HepG2 (cell line): Measurements from ENCODE around the gene SHISA7. TPM values are rescaled to one million over a fixed set of nuclear protein-coding genes. Genes with fewer than 3 reads are reported as not detected.

Experiments used
- ATAC-seq: fragments of 200-7000 bp; cut with Tn5 transposase; 3 replicates; pipeline ENCODE4 v1.9.1; 2020; ENCODE audit warnings: mild to moderate bottlenecking, moderate library complexity
- BruUV-seq: library from RNA; stranded (reverse); fragments of 400-500 nt; replicated peaks from 2 replicates; lab custom pipeline; 2021; lab: Mats Ljungman, UMichigan
- CTCF ChIA-PET: fragments of 300-600 bp; formaldehyde crosslinking; extraction: SDS; loops from one replicate; lab custom pipeline; 2021; ENCODE audit warnings: low total read pairs, inconsistent platforms, low intra/inter-chr PET ratio; lab: Yijun Ruan, JAX
- POLR2A ChIA-PET: fragments of 350-600 bp; sonication (Branson Sonifier 250); formaldehyde crosslinking; loops from one replicate; lab custom pipeline; 2020; ENCODE audit warnings: antibody characterized with exemption, inconsistent platforms; lab: Yijun Ruan, JAX
- DNase-seq: peaks from one replicate; pipeline ENCODE4 v3.0.0-alpha.2; 2015; ENCODE audit warnings: low spot score
- FAIRE-seq: peaks from 3 replicates; lab custom pipeline; 2011; peaks lifted over from hg19 to GRCh38; lab: Jason Lieb, UNC
- H2AFZ ChIP-seq: one replicate; pipeline ENCODE4 v1.6.1; 2011; ENCODE audit warnings: low read length, inconsistent platforms
- H3K27ac ChIP-seq: fragments of 300-600 bp; 3 replicates; pipeline ENCODE4 v1.8.0; 2011; ENCODE audit warnings: mixed run types, mild to moderate bottlenecking, mixed read lengths, low read length, inconsistent platforms; ENCODE audit not compliant: insufficient read depth; ENCODE audit errors: extremely low read length
- H3K27me3 ChIP-seq, 2 experiments: fragments of 200-600 bp in 1 of 2; 2 replicates in 1 of 2; 3 replicates in 1 of 2; pipeline versions ENCODE4 v1.6.0 to v1.8.0; 2011; ENCODE audit warnings: low read length in 2 of 2, mild to moderate bottlenecking in 2 of 2, moderate library complexity in 2 of 2, inconsistent platforms in 1 of 2; ENCODE audit not compliant: insufficient read depth in 2 of 2, control insufficient read depth in 1 of 2
- H3K36me3 ChIP-seq, 2 experiments: fragments of 200-600 bp in 1 of 2; replicated peaks in 1 of 2; 2 replicates in 1 of 2; 3 replicates in 1 of 2; pipeline versions ENCODE4 v1.5.1 to v1.8.0; 2011; ENCODE audit warnings: low read length in 2 of 2, inconsistent platforms in 1 of 2; ENCODE audit not compliant: insufficient read depth in 2 of 2, control insufficient read depth in 1 of 2
- H3K4me1 ChIP-seq: 2 replicates; pipeline ENCODE4 v1.5.1; 2012; ENCODE audit warnings: low read length, inconsistent platforms; ENCODE audit not compliant: insufficient read depth
- H3K4me2 ChIP-seq: 2 replicates; pipeline ENCODE4 v1.6.0; 2011; ENCODE audit warnings: low read depth, low read length, inconsistent platforms
- H3K4me3 ChIP-seq, 3 experiments: fragments of 200-600 bp in 1 of 3; sonication (generic), shearing (Covaris generic) in 1 of 3; replicated peaks in 1 of 3; 2 replicates each; pipeline ENCODE4 v1.5.1; 2011 to 2016; ENCODE audit warnings: low read length in 3 of 3, inconsistent platforms in 2 of 3, low read depth in 2 of 3, mild to moderate bottlenecking in 2 of 3, control low read depth in 1 of 3, mixed read lengths in 1 of 3; ENCODE audit not compliant: insufficient read depth in 1 of 3
- H3K79me2 ChIP-seq: one replicate; pipeline ENCODE4 v1.6.1; 2011; ENCODE audit warnings: low read length, inconsistent platforms; ENCODE audit not compliant: insufficient read depth
- H3K9ac ChIP-seq: 2 replicates; pipeline ENCODE4 v1.6.0; 2011; ENCODE audit warnings: mild to moderate bottlenecking, low read depth, low read length, inconsistent platforms; ENCODE audit not compliant: insufficient read depth
- H3K9me3 ChIP-seq: 2 replicates; pipeline ENCODE4 v1.5.1; 2012; ENCODE audit warnings: mild to moderate bottlenecking, low read length
- H4K20me1 ChIP-seq: 2 replicates; pipeline ENCODE4 v1.6.0; 2011; ENCODE audit warnings: inconsistent platforms, mild to moderate bottlenecking, low read length, moderate library complexity; ENCODE audit not compliant: insufficient read depth
- KLF6 ChIP-seq: IDR thresholded peaks from 2 replicates; pipeline ENCODE4 v1.8.0; 2016; ENCODE audit warnings: missing biosample characterization, missing genetic modification reagents
- MIER3 ChIP-seq: IDR thresholded peaks from 2 replicates; pipeline ENCODE4 v1.6.1; 2016; ENCODE audit warnings: missing compliant biosample characterization, borderline replicate concordance
- SMC3 ChIP-seq: IDR thresholded peaks from 2 replicates; pipeline ENCODE4 v1.6.1; 2011; ENCODE audit warnings: low read length, improper control_type of control experiment
- YEATS2 ChIP-seq: sonication (generic); formaldehyde crosslinking; IDR thresholded peaks from 2 replicates; pipeline ENCODE4 v1.4.0; 2020; ENCODE audit warnings: missing genetic modification reagents, borderline replicate concordance
- ZNF224 ChIP-seq: sonication (generic); formaldehyde crosslinking; IDR thresholded peaks from 2 replicates; pipeline ENCODE4 v1.5.0; 2020; ENCODE audit warnings: mild to moderate bottlenecking, missing genetic modification reagents
- WGBS: methylation state at CpG from one replicate; pipeline ENCODE4 v1.1.6; 2017; ENCODE audit warnings: low lambda C conversion rate; 5-methylcytosine and 5-hydroxymethylcytosine counted together
- in situ Hi-C: cut with HindIII; loops from 2 replicates; pipeline ENCODE4 v1.10.0; 2017; ENCODE audit warnings: low pct_unique_long_range_greater_than_20kb; ENCODE audit not compliant: extremely low pct_ligation_motif_present
- intact Hi-C: fragments of 100-400 bp; cut with micrococcal nuclease; formaldehyde crosslinking; loops from one replicate; pipeline ENCODE4 v1.10.0; 2022; ENCODE audit not compliant: unreplicated experiment
- polyA plus RNA-seq, 8 experiments: library from polyadenylated mRNA; depleted of rRNA in 3 of 8; stranded (reverse) in 7 of 8; unstranded in 1 of 8; fragments of >200 nt; fragmentation: Illumina TruSeq in 4 of 8; extraction: Trizol in 4 of 8; gene quantifications; 2 replicates each; pipeline versions ENCODE4 v1.2.1 to v1.2.3, GENCODE V29; 2011 to 2016; ENCODE audit warnings: low read depth in 4 of 8, missing spikeins in 1 of 8, mixed read lengths in 1 of 8; ENCODE audit not compliant: insufficient read depth in 1 of 8
- total RNA-seq, 5 experiments: library from RNA; depleted of rRNA; stranded (reverse); fragments of >200 nt; fragmentation: Illumina TruSeq; extraction: Trizol; gene quantifications; 2 replicates each; pipeline ENCODE4 v1.2.3, GENCODE V29; 2016; ENCODE audit warnings: low read depth in 1 of 5

Gene SHISA7
- total and polyA plus RNA-seq, 2 of the 13 experiments (the other 11 are each of a cell fraction or from before 2014, with no cell fraction given), result not detected

GRCh38 chr19:55379174-55379573 is 63.9 kb downstream of the SHISA7 start:
- POLR2A ChIA-PET, result no interaction called here
- Histone ChIP-seq H2AFZ (no peak overlapping the region), H3K36me3 (no peaks in the 10 kb centered on the region), H4K20me1 (no peaks in the 10 kb centered on the region), H3K4me2 (no peak overlapping the region)
- no TSS peak for BruUV-seq
- FAIRE-seq, result no peak
- in situ Hi-C loops, result no loop called here
- ATAC-seq, result no peak
- TF ChIP-seq SMC3 (no peak), KLF6 (no peak), MIER3 (no peak), YEATS2 (CRISPR knock-in tag) (no peak), ZNF224 (CRISPR knock-in tag) (no peak)
- TF ChIP-seq, all 625 proteins: peak for 0
- no peaks in the 10 kb centered on the region for H3K79me2 ChIP-seq
- H3K27me3 ChIP-seq, result 0 out of 5 replicates have a peak, but pooled peaks cover 0 to 7% of the 10 kb centered on the region in 2 experiments
- DNase-seq, result no peak
- H3K9ac ChIP-seq, result no peak overlapping the region
- 44% methylated on average over 10 of the region's 11 CpGs for WGBS
- CTCF ChIA-PET, result no interaction called here
- no peak overlapping the region for H3K27ac ChIP-seq
- intact Hi-C loops, result no loop called here
- H3K4me1 ChIP-seq, result peaks cover 50% of the 10 kb centered on the region
- no peaks in the 10 kb centered on the region for H3K9me3 ChIP-seq
- H3K4me3 ChIP-seq, result no peak overlapping the region

Other genes starting within 250 kb of the SHISA7 start
Only the 30 nearest of the 31 such genes appear.
- gene TMEM86B, start 214.5 kb downstream of the SHISA7 start, total RNA-seq (2016; rRNA removed; fragmentation: Illumina TruSeq; extraction: Trizol), result 6.0 and 9.6 TPM in 2 replicates
- 7.7 and 10.7 TPM in 2 replicates for gene TMEM86B, start 214.5 kb downstream of the SHISA7 start, polyA plus RNA-seq (2011; rRNA removed)
- gene PPP6R1, start 184.3 kb downstream of the SHISA7 start, total RNA-seq (2016; rRNA removed; fragmentation: Illumina TruSeq; extraction: Trizol), result 23.0 and 25.8 TPM in 2 replicates
- 54.0 and 75.7 TPM in 2 replicates for gene PPP6R1, start 184.3 kb downstream of the SHISA7 start, polyA plus RNA-seq (2011; rRNA removed)
- gene HSPBP1, start 163.2 kb downstream of the SHISA7 start, total RNA-seq (2016; rRNA removed; fragmentation: Illumina TruSeq; extraction: Trizol), result 33.7 and 35.9 TPM in 2 replicates
- 22.3 and 25.7 TPM in 2 replicates for gene HSPBP1, start 163.2 kb downstream of the SHISA7 start, polyA plus RNA-seq (2011; rRNA removed)
- 0.18 TPM in 1 of 2 replicates, not detected in the other for gene BRSK1, start 159.3 kb downstream of the SHISA7 start, total RNA-seq (2016; rRNA removed; fragmentation: Illumina TruSeq; extraction: Trizol)
- 1.2 and 1.9 TPM in 2 replicates for gene BRSK1, start 159.3 kb downstream of the SHISA7 start, polyA plus RNA-seq (2011; rRNA removed)
- gene TMEM150B, start 118.0 kb downstream of the SHISA7 start, total RNA-seq (2016; rRNA removed; fragmentation: Illumina TruSeq; extraction: Trizol), result 0.74 and 1.3 TPM in 2 replicates
- gene TMEM150B, start 118.0 kb downstream of the SHISA7 start, polyA plus RNA-seq (2011; rRNA removed), result 1.8 and 2.9 TPM in 2 replicates
- 2.1 and 5.5 TPM in 2 replicates for gene KMT5C, start 103.4 kb downstream of the SHISA7 start, total RNA-seq (2016; rRNA removed; fragmentation: Illumina TruSeq; extraction: Trizol)
- gene KMT5C, start 103.4 kb downstream of the SHISA7 start, polyA plus RNA-seq (2011; rRNA removed), result 9.0 and 11.8 TPM in 2 replicates
- gene COX6B2, start 88.6 kb downstream of the SHISA7 start, total RNA-seq (2016; rRNA removed; fragmentation: Illumina TruSeq; extraction: Trizol), result not detected in 2 replicates
- 0.16 and 0.21 TPM in 2 replicates for gene COX6B2, start 88.6 kb downstream of the SHISA7 start, polyA plus RNA-seq (2011; rRNA removed)
- not detected in 2 replicates for gene GARIN5B, start 80.0 kb downstream of the SHISA7 start, total RNA-seq (2016; rRNA removed; fragmentation: Illumina TruSeq; extraction: Trizol)
- 0.03 TPM in 1 of 2 replicates, not detected in the other for gene GARIN5B, start 80.0 kb downstream of the SHISA7 start, polyA plus RNA-seq (2011; rRNA removed)
- 2.9 and 3.0 TPM in 2 replicates for gene IL11, start 72.8 kb downstream of the SHISA7 start, total RNA-seq (2016; rRNA removed; fragmentation: Illumina TruSeq; extraction: Trizol)
- 2.5 and 4.5 TPM in 2 replicates for gene IL11, start 72.8 kb downstream of the SHISA7 start, polyA plus RNA-seq (2011; rRNA removed)
- gene TMEM190, start 66.5 kb downstream of the SHISA7 start, total RNA-seq (2016; rRNA removed; fragmentation: Illumina TruSeq; extraction: Trizol), result 0.35 TPM in 1 of 2 replicates, not detected in the other
- 0.83 and 1.6 TPM in 2 replicates for gene TMEM190, start 66.5 kb downstream of the SHISA7 start, polyA plus RNA-seq (2011; rRNA removed)
- gene TMEM238, start 59.0 kb downstream of the SHISA7 start, total RNA-seq (2016; rRNA removed; fragmentation: Illumina TruSeq; extraction: Trizol), result not detected in 2 replicates
- not detected in 2 replicates for gene TMEM238, start 59.0 kb downstream of the SHISA7 start, polyA plus RNA-seq (2011; rRNA removed)
- gene RPL28, start 57.4 kb downstream of the SHISA7 start, total RNA-seq (2016; rRNA removed; fragmentation: Illumina TruSeq; extraction: Trizol), result 105 and 149 TPM in 2 replicates
- gene RPL28, start 57.4 kb downstream of the SHISA7 start, polyA plus RNA-seq (2011; rRNA removed), result 420 and 501 TPM in 2 replicates
- gene UBE2S, start 35.5 kb downstream of the SHISA7 start, total RNA-seq (2016; rRNA removed; fragmentation: Illumina TruSeq; extraction: Trizol), result 29.5 and 39.3 TPM in 2 replicates
- 26.6 and 32.2 TPM in 2 replicates for gene UBE2S, start 35.5 kb downstream of the SHISA7 start, polyA plus RNA-seq (2011; rRNA removed)
- 105 and 106 TPM in 2 replicates for gene ISOC2, start 18.3 kb upstream of the SHISA7 start, total RNA-seq (2016; rRNA removed; fragmentation: Illumina TruSeq; extraction: Trizol)
- gene ISOC2, start 18.3 kb upstream of the SHISA7 start, polyA plus RNA-seq (2011; rRNA removed), result 76.8 and 91.2 TPM in 2 replicates
- not detected in 2 replicates for gene C19orf85, start 21.5 kb upstream of the SHISA7 start, total RNA-seq (2016; rRNA removed; fragmentation: Illumina TruSeq; extraction: Trizol)
- not detected in 2 replicates for gene C19orf85, start 21.5 kb upstream of the SHISA7 start, polyA plus RNA-seq (2011; rRNA removed)
- gene ZNF628, start 33.3 kb upstream of the SHISA7 start, total RNA-seq (2016; rRNA removed; fragmentation: Illumina TruSeq; extraction: Trizol), result 1.00 and 1.2 TPM in 2 replicates
- gene ZNF628, start 33.3 kb upstream of the SHISA7 start, polyA plus RNA-seq (2011; rRNA removed), result 0.48 and 0.54 TPM in 2 replicates
- 14.7 and 22.3 TPM in 2 replicates for gene NAT14, start 41.9 kb upstream of the SHISA7 start, total RNA-seq (2016; rRNA removed; fragmentation: Illumina TruSeq; extraction: Trizol)
- 20.7 and 24.7 TPM in 2 replicates for gene NAT14, start 41.9 kb upstream of the SHISA7 start, polyA plus RNA-seq (2011; rRNA removed)
- gene SSC5D, start 45.1 kb upstream of the SHISA7 start, total RNA-seq (2016; rRNA removed; fragmentation: Illumina TruSeq; extraction: Trizol), result not detected in 2 replicates
- gene SSC5D, start 45.1 kb upstream of the SHISA7 start, polyA plus RNA-seq (2011; rRNA removed), result 0.03 TPM in 1 of 2 replicates, not detected in the other
- 0.24 and 0.45 TPM in 2 replicates for gene SBK2, start 93.8 kb upstream of the SHISA7 start, total RNA-seq (2016; rRNA removed; fragmentation: Illumina TruSeq; extraction: Trizol)
- gene SBK2, start 93.8 kb upstream of the SHISA7 start, polyA plus RNA-seq (2011; rRNA removed), result 0.14 TPM in 1 of 2 replicates, not detected in the other
- gene SBK3, start 102.2 kb upstream of the SHISA7 start, total RNA-seq (2016; rRNA removed; fragmentation: Illumina TruSeq; extraction: Trizol), result 0.46 and 0.66 TPM in 2 replicates
- 0.77 and 1.5 TPM in 2 replicates for gene SBK3, start 102.2 kb upstream of the SHISA7 start, polyA plus RNA-seq (2011; rRNA removed)
- gene ZNF579, start 137.5 kb upstream of the SHISA7 start, total RNA-seq (2016; rRNA removed; fragmentation: Illumina TruSeq; extraction: Trizol), result 1.7 and 2.9 TPM in 2 replicates
- gene ZNF579, start 137.5 kb upstream of the SHISA7 start, polyA plus RNA-seq (2011; rRNA removed), result 2.1 and 2.2 TPM in 2 replicates
- 3.4 and 5.9 TPM in 2 replicates for gene FIZ1, start 156.2 kb upstream of the SHISA7 start, total RNA-seq (2016; rRNA removed; fragmentation: Illumina TruSeq; extraction: Trizol)
- 3.6 and 4.1 TPM in 2 replicates for gene FIZ1, start 156.2 kb upstream of the SHISA7 start, polyA plus RNA-seq (2011; rRNA removed)
- 1.6 and 4.6 TPM in 2 replicates for gene ZNF524, start 157.0 kb upstream of the SHISA7 start, total RNA-seq (2016; rRNA removed; fragmentation: Illumina TruSeq; extraction: Trizol)
- 3.2 and 5.0 TPM in 2 replicates for gene ZNF524, start 157.0 kb upstream of the SHISA7 start, polyA plus RNA-seq (2011; rRNA removed)
- gene ZNF865, start 162.3 kb upstream of the SHISA7 start, total RNA-seq (2016; rRNA removed; fragmentation: Illumina TruSeq; extraction: Trizol), result 0.93 and 1.0 TPM in 2 replicates
- 1.0 and 1.5 TPM in 2 replicates for gene ZNF865, start 162.3 kb upstream of the SHISA7 start, polyA plus RNA-seq (2011; rRNA removed)
- gene ZNF784, start 181.3 kb upstream of the SHISA7 start, total RNA-seq (2016; rRNA removed; fragmentation: Illumina TruSeq; extraction: Trizol), result 4.0 and 4.2 TPM in 2 replicates
- 4.1 and 5.1 TPM in 2 replicates for gene ZNF784, start 181.3 kb upstream of the SHISA7 start, polyA plus RNA-seq (2011; rRNA removed)
- gene ZNF580, start 197.7 kb upstream of the SHISA7 start, total RNA-seq (2016; rRNA removed; fragmentation: Illumina TruSeq; extraction: Trizol), result 3.0 and 4.4 TPM in 2 replicates
- 6.0 and 7.0 TPM in 2 replicates for gene ZNF580, start 197.7 kb upstream of the SHISA7 start, polyA plus RNA-seq (2011; rRNA removed)
- 18.4 and 19.6 TPM in 2 replicates for gene ZNF581, start 200.3 kb upstream of the SHISA7 start, total RNA-seq (2016; rRNA removed; fragmentation: Illumina TruSeq; extraction: Trizol)
- 49.5 and 52.6 TPM in 2 replicates for gene ZNF581, start 200.3 kb upstream of the SHISA7 start, polyA plus RNA-seq (2011; rRNA removed)
- 7.0 and 8.8 TPM in 2 replicates for gene CCDC106, start 204.9 kb upstream of the SHISA7 start, total RNA-seq (2016; rRNA removed; fragmentation: Illumina TruSeq; extraction: Trizol)
- gene CCDC106, start 204.9 kb upstream of the SHISA7 start, polyA plus RNA-seq (2011; rRNA removed), result 4.7 and 6.2 TPM in 2 replicates
- 124 and 127 TPM in 2 replicates for gene U2AF2, start 211.7 kb upstream of the SHISA7 start, total RNA-seq (2016; rRNA removed; fragmentation: Illumina TruSeq; extraction: Trizol)
- gene U2AF2, start 211.7 kb upstream of the SHISA7 start, polyA plus RNA-seq (2011; rRNA removed), result 84.3 and 116 TPM in 2 replicates
- gene EPN1, start 231.9 kb upstream of the SHISA7 start, total RNA-seq (2016; rRNA removed; fragmentation: Illumina TruSeq; extraction: Trizol), result 28.9 and 32.6 TPM in 2 replicates
- gene EPN1, start 231.9 kb upstream of the SHISA7 start, polyA plus RNA-seq (2011; rRNA removed), result 31.7 and 43.7 TPM in 2 replicates